ENCODE results near the gene COL5A1. TPM values are rescaled to one million over a fixed set of nuclear protein-coding genes. Genes with fewer than 3 reads are reported as not detected.

The COL5A1 gene
- polyA plus RNA-seq, 1 donor (not counting 4 experiments of a cell fraction or from before 2014, with no cell fraction given) = 3.1 TPM

DNA sequence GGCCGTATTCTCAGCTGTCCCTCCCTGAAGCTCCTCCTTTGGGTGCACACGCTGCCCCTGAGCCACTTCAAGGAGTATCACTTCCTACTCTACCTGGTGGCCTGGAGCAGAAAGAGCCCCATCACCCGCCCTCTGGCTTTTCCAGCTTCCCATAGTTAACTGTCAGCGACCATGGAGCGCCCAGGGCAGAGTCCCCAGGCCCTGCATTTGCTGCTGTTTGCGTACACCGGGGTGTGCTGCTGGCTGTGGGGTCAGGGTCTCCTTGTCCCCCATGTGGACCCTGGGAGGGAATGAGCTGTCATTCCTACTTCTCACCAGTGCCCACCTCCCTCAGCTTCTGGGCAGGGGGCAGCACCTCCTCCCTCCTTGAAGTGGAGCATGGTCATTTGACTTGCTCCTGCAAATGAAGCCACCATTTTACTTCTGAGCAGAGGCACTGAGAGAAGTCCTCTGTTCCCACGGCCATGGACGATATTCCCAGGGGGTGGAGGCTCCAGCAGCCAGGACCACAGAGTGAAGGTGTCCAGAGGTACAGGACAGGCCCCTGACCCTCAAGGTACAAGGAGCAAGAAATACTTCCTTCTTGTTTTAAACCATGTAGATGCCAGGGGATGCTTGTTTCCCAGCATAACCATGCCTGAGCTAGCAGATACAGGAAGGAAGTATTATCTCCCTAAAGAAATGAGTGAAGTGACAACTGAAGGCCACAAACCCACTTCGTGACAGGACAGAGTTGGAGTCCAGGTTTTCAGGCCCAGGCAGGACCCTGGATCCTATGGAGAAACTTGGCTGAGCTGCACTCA is 40.6 kb upstream of the COL5A1 start:
- Histone ChIP-seq H3K27me3 (ENCODE audit: control insufficient read depth, extremely low read depth, insufficient read depth, low read length) (peaks cover 18% of the 10 kb centered on the region), H3K4me3 (ENCODE audit: control insufficient read depth in 2 of 3, extremely low read depth in 1 of 3, insufficient read depth in 2 of 3, low read depth in 1 of 3, low read length in 3 of 3) (no peak overlapping the region), H3K4me2 (ENCODE audit: control insufficient read depth, extremely low read depth, insufficient read depth, low read depth, low read length) (no peak overlapping the region), H3K9me1 (ENCODE audit: control insufficient read depth, extremely low read depth, insufficient read depth, low read length) (no peaks in the 10 kb centered on the region), H3K9me3 (ENCODE audit: control insufficient read depth, low read depth, low read length) (peaks cover 2% of the 10 kb centered on the region), H3K79me2 (ENCODE audit: control insufficient read depth, insufficient read depth, low read length) (no peaks in the 10 kb centered on the region), H3K27ac (ENCODE audit: control insufficient read depth, insufficient read depth, low read length) (no peak overlapping the region), H3K9ac (ENCODE audit: control insufficient read depth, extremely low read depth, insufficient read depth, low read length) (no peak overlapping the region), H4K20me1 (ENCODE audit: control insufficient read depth, extremely low read depth, insufficient read depth, low read length) (no peaks in the 10 kb centered on the region), H2AFZ (ENCODE audit: control insufficient read depth, low read length) (no peak overlapping the region), H3K36me3 (ENCODE audit: control insufficient read depth in 2 of 2, extremely low read depth in 1 of 2, insufficient read depth in 2 of 2, low read length in 2 of 2) (no peaks in the 10 kb centered on the region), H3K4me1 (ENCODE audit: control insufficient read depth, extremely low read depth, insufficient read depth, low read length) (no peaks in the 10 kb centered on the region)
- no peak for FAIRE-seq
- DNase-seq (ENCODE audit: low read depth, low spot score) = no peak
- no peak for TF ChIP-seq EZH2 (IDR thresholded peaks at IDR 0.05; ENCODE audit: low read length)
- TF ChIP-seq, protein P1, sequence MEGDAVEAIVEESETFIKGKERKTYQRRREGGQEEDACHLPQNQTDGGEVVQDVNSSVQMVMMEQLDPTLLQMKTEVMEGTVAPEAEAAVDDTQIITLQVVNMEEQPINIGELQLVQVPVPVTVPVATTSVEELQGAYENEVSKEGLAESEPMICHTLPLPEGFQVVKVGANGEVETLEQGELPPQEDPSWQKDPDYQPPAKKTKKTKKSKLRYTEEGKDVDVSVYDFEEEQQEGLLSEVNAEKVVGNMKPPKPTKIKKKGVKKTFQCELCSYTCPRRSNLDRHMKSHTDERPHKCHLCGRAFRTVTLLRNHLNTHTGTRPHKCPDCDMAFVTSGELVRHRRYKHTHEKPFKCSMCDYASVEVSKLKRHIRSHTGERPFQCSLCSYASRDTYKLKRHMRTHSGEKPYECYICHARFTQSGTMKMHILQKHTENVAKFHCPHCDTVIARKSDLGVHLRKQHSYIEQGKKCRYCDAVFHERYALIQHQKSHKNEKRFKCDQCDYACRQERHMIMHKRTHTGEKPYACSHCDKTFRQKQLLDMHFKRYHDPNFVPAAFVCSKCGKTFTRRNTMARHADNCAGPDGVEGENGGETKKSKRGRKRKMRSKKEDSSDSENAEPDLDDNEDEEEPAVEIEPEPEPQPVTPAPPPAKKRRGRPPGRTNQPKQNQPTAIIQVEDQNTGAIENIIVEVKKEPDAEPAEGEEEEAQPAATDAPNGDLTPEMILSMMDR (optimal IDR thresholded peaks at IDR 0.05 in 1 of 3, IDR thresholded peaks at IDR 0.05 in 1 of 3, conservative IDR thresholded peaks at IDR 0.05 in 1 of 3; ENCODE audit: extremely low read depth in 1 of 3, insufficient read depth in 2 of 3, low read length in 3 of 3) = no peak
- dilution Hi-C loops (cut with MboI; ENCODE audit: extremely low pct_ligation_motif_present, low sequenced_read_pairs) = no loop called here

DNA sequence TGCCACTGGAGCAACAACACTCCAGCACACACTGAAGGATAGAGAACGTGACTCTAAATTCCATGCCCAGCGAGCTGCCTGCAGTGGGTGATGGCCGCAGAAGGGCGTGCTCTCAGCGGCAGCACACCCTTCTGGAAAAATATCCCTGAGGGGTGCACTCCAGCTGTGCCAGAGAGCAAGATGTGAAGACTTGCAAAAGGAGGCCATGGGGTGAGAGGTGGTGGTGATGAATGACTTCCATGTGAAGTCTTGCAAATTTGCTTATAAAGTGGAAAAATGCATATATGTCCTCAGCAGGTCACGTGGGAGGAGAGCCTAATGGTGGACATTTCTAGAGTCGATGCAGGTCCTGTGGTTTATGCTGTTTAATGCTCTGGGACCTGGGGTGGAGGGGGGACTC is 39.8 kb upstream of the COL5A1 start:
- H3K4me2 ChIP-seq (ENCODE audit: control insufficient read depth, extremely low read depth, insufficient read depth, low read depth, low read length) = no peak overlapping the region
- peaks cover 2% of the 10 kb centered on the region for H3K9me3 ChIP-seq (ENCODE audit: control insufficient read depth, low read depth, low read length)
- DNase-seq (ENCODE audit: low read depth, low spot score) (no peak), FAIRE-seq (no peak)
- H3K27ac ChIP-seq (ENCODE audit: control insufficient read depth, insufficient read depth, low read length) = no peak overlapping the region
- H3K9me1 ChIP-seq (ENCODE audit: control insufficient read depth, extremely low read depth, insufficient read depth, low read length) = no peaks in the 10 kb centered on the region
- no peak overlapping the region for H3K4me3 ChIP-seq (ENCODE audit: control insufficient read depth in 2 of 3, extremely low read depth in 1 of 3, insufficient read depth in 2 of 3, low read depth in 1 of 3, low read length in 3 of 3)
- no peaks in the 10 kb centered on the region for H3K79me2 ChIP-seq (ENCODE audit: control insufficient read depth, insufficient read depth, low read length)
- peaks cover 18% of the 10 kb centered on the region for H3K27me3 ChIP-seq (ENCODE audit: control insufficient read depth, extremely low read depth, insufficient read depth, low read length)
- H3K4me1 ChIP-seq (ENCODE audit: control insufficient read depth, extremely low read depth, insufficient read depth, low read length) = no peaks in the 10 kb centered on the region
- dilution Hi-C loops (cut with MboI; ENCODE audit: extremely low pct_ligation_motif_present, low sequenced_read_pairs) = no loop called here
- TF ChIP-seq EZH2 (IDR thresholded peaks at IDR 0.05; ENCODE audit: low read length) = no peak
- TF ChIP-seq, protein P1 (optimal IDR thresholded peaks at IDR 0.05 in 1 of 3, IDR thresholded peaks at IDR 0.05 in 1 of 3, conservative IDR thresholded peaks at IDR 0.05 in 1 of 3; ENCODE audit: extremely low read depth in 1 of 3, insufficient read depth in 2 of 3, low read length in 3 of 3) = no peak
- H3K36me3 ChIP-seq (ENCODE audit: control insufficient read depth in 2 of 2, extremely low read depth in 1 of 2, insufficient read depth in 2 of 2, low read length in 2 of 2) = no peaks in the 10 kb centered on the region
- H3K9ac ChIP-seq (ENCODE audit: control insufficient read depth, extremely low read depth, insufficient read depth, low read length) = no peak overlapping the region
- H2AFZ ChIP-seq (ENCODE audit: control insufficient read depth, low read length) = no peak overlapping the region
- no peaks in the 10 kb centered on the region for H4K20me1 ChIP-seq (ENCODE audit: control insufficient read depth, extremely low read depth, insufficient read depth, low read length)
